ENCODE measurements around the gene NDE1. TPM values are rescaled to one million over a fixed set of nuclear protein-coding genes. Genes with fewer than 3 reads are reported as not detected.

Gene NDE1
- polyA plus RNA-seq, 1 of the 3 experiments (the other 2 are of a cell fraction): 27.9 TPM

GRCh38 chr16:15737140-15737644, 87.1 kb downstream of the NDE1 start:
- DNase-seq: no peak
- H3K9me3 ChIP-seq: no peaks in the 10 kb centered on the region
- ChIA-PET POLR2A (no interaction called here), CTCF (interaction anchor here (1.8 kb wide), 1 partner anchor 12 kb away, joined by 4 read pairs; no protein-coding TSS in a partner anchor)
- H3K9me2 ChIP-seq: no peaks in the 10 kb centered on the region
- H3K4me2 ChIP-seq: no peak overlapping the region
- TF ChIP-seq FOXJ3 (CRISPR knock-in tag; IDR thresholded peaks at IDR 0.05) (no peak), ZBTB33 (IDR thresholded peaks at IDR 0.05; ENCODE audit: borderline replicate concordance, low read depth) (no peak), POLR2AphosphoS5 (IDR thresholded peaks at IDR 0.05; ENCODE audit: low read depth, low read length) (no peak), USF2 (IDR thresholded peaks at IDR 0.05; ENCODE audit: borderline replicate concordance, low read depth, low read length) (no peak), RFX5 (IDR thresholded peaks at IDR 0.05; ENCODE audit: low read length) (no peak), ELF1 (IDR thresholded peaks at IDR 0.05) (no peak), REST (IDR thresholded peaks at IDR 0.05; ENCODE audit: low read depth, low read length) (no peak), NRF1 (IDR thresholded peaks at IDR 0.05; ENCODE audit: low read depth, low read length) (no peak), FOSL2 (IDR thresholded peaks at IDR 0.05; ENCODE audit: borderline replicate concordance, low read depth) (no peak), USF1 (IDR thresholded peaks at IDR 0.05; ENCODE audit: borderline replicate concordance, low read depth) (no peak), FOXM1 (IDR thresholded peaks at IDR 0.05; ENCODE audit: low read depth) (no peak), GATA2 (CRISPR knock-in tag; IDR thresholded peaks at IDR 0.05) (no peak), GABPA (IDR thresholded peaks at IDR 0.05; ENCODE audit: low read depth) (no peak)
- no peak overlapping the region for H2AFZ ChIP-seq (ENCODE audit: low read depth)
- H3K79me2 ChIP-seq (ENCODE audit: insufficient read depth): no peaks in the 10 kb centered on the region
- H3K9ac ChIP-seq: no peak overlapping the region
- no peaks in the 10 kb centered on the region for H3F3A ChIP-seq (replicated peaks; ENCODE audit: insufficient read depth)
- no peaks in the 10 kb centered on the region for H3K36me3 ChIP-seq (replicated peaks in 1 of 2; ENCODE audit: control insufficient read depth in 1 of 2, insufficient read depth in 2 of 2, low read length in 1 of 2)
- no peaks in the 10 kb centered on the region for H4K20me1 ChIP-seq (ENCODE audit: insufficient read depth)
- no peak overlapping the region for H3K4me3 ChIP-seq (ENCODE audit: low read depth in 2 of 2, low read length in 1 of 2)
- no peaks in the 10 kb centered on the region for H3K4me1 ChIP-seq (ENCODE audit: control insufficient read depth in 1 of 2, insufficient read depth in 2 of 2, low read depth in 1 of 2, low read length in 1 of 2)
- 80% methylated on average over 17 of the region's 18 CpGs for WGBS (ENCODE audit: low lambda C conversion rate)
- H3K27ac ChIP-seq (ENCODE audit: low read depth in 2 of 2, low read length in 1 of 2): no peak overlapping the region
- no peaks in the 10 kb centered on the region for H3K27me3 ChIP-seq (ENCODE audit: insufficient read depth)

Data from SK-N-SH (cell line).